Neural cell (in vitro differentiated cells): Measurements from ENCODE around the gene GNPTAB. TPM values are rescaled to one million over a fixed set of nuclear protein-coding genes. Genes with fewer than 3 reads are reported as not detected.

ENCODE experiments used
- H2AFZ ChIP-seq: fragments of 200-600, 300-800 bp; sonication (generic), shearing (Covaris generic); 2 replicates; pipeline ENCODE4 v1.6.0; 2014; ENCODE audit warnings: low read depth, mild to moderate bottlenecking, antibody characterized with exemption, low read length, moderate library complexity
- H3F3A ChIP-seq: fragments of 200-600 bp; shearing (Covaris generic); 2 replicates; pipeline ENCODE4 v1.6.1; 2016; ENCODE audit warnings: mild to moderate bottlenecking, moderate library complexity, mixed read lengths, antibody characterized with exemption, low read length; ENCODE audit not compliant: insufficient read depth, poor library complexity, severe bottlenecking
- H3K27ac ChIP-seq: fragments of 200-600, 300-800 bp; sonication (generic), shearing (Covaris generic); 2 replicates; pipeline ENCODE4 v1.5.1; 2014; ENCODE audit warnings: mild to moderate bottlenecking, low read length, moderate library complexity
- H3K27me3 ChIP-seq: fragments of 300-800, 200-600 bp; sonication (generic), shearing (Covaris generic); 2 replicates; pipeline ENCODE4 v1.6.0; 2014; ENCODE audit warnings: mild to moderate bottlenecking, low read depth, low read length, moderate library complexity; ENCODE audit not compliant: insufficient read depth
- H3K36me3 ChIP-seq: fragments of 300-800, 200-600 bp; sonication (generic), shearing (Covaris generic); 2 replicates; pipeline ENCODE4 v1.5.1; 2014; ENCODE audit warnings: mild to moderate bottlenecking, antibody characterized with exemption, low read length, moderate library complexity; ENCODE audit not compliant: insufficient read depth
- H3K4me2 ChIP-seq: fragments of 300-800, 200-600 bp; sonication (generic), shearing (Covaris generic); 2 replicates; pipeline ENCODE4 v1.6.0; 2014; ENCODE audit warnings: mild to moderate bottlenecking, low read length
- H3K4me3 ChIP-seq: fragments of 300-800, 200-600 bp; sonication (generic), shearing (Covaris generic); 2 replicates; pipeline ENCODE4 v1.5.1; 2014; ENCODE audit warnings: mild to moderate bottlenecking, low read length, moderate library complexity
- H3K79me2 ChIP-seq: fragments of 200-600 bp; shearing (Covaris generic); replicated peaks from 2 replicates; pipeline ENCODE4 v1.6.0; 2014; ENCODE audit warnings: mild to moderate bottlenecking, low read length, moderate library complexity; ENCODE audit not compliant: insufficient read depth
- H3K9ac ChIP-seq: fragments of 300-800, 200-600 bp; sonication (generic), shearing (Covaris generic); 2 replicates; pipeline ENCODE4 v1.6.1; 2016; ENCODE audit warnings: mild to moderate bottlenecking, low read length, mixed read lengths
- H3K9me2 ChIP-seq: fragments of 200-600 bp; shearing (Covaris generic); 2 replicates; pipeline ENCODE4 v1.6.1; 2016; ENCODE audit warnings: mild to moderate bottlenecking, low read length, mixed read lengths; ENCODE audit not compliant: insufficient read depth
- H3K9me3 ChIP-seq: fragments of 200-600, 300-800 bp; sonication (generic), shearing (Covaris generic); 2 replicates; pipeline ENCODE4 v1.6.1; 2016; ENCODE audit warnings: mild to moderate bottlenecking, mixed run types, low read length, moderate library complexity, mixed read lengths
- H4K20me1 ChIP-seq: fragments of 200-600 bp; shearing (Covaris generic); 2 replicates; pipeline ENCODE4 v1.6.1; 2016; ENCODE audit warnings: mild to moderate bottlenecking, mixed run types; ENCODE audit not compliant: insufficient read depth
- EP300 ChIP-seq: fragments of 450-650 bp; conservative IDR thresholded peaks from 2 replicates; pipeline ENCODE4 v1.6.1; 2014; ENCODE audit warnings: antibody characterized with exemption, mild to moderate bottlenecking, moderate library complexity; ENCODE audit not compliant: poor library complexity, severe bottlenecking
- EZH2 ChIP-seq: fragments of 200-600, 300-800 bp; shearing (Covaris generic), sonication (generic); IDR thresholded peaks from 2 replicates; pipeline ENCODE4 v1.6.1; 2014; ENCODE audit warnings: antibody characterized with exemption, low read length, borderline replicate concordance, mild to moderate bottlenecking; ENCODE audit not compliant: insufficient read depth, poor library complexity, severe bottlenecking
- MXI1 ChIP-seq: fragments of 450-650 bp; conservative IDR thresholded peaks from 2 replicates; pipeline ENCODE4 v1.6.1; 2014; ENCODE audit warnings: antibody characterized with exemption, mild to moderate bottlenecking; ENCODE audit not compliant: poor library complexity, severe bottlenecking
- POLR2AphosphoS5 ChIP-seq: IDR thresholded peaks from 2 replicates; pipeline ENCODE4 v1.6.1; 2012
- RAD21 ChIP-seq: fragments of 450-650 bp; conservative IDR thresholded peaks from 2 replicates; pipeline ENCODE4 v1.6.1; 2014; ENCODE audit warnings: antibody characterized with exemption, mild to moderate bottlenecking, moderate library complexity
- SMC3 ChIP-seq: fragments of 450-650 bp; conservative IDR thresholded peaks from 2 replicates; pipeline ENCODE4 v1.6.1; 2014; ENCODE audit warnings: antibody characterized with exemption, mild to moderate bottlenecking, moderate library complexity; ENCODE audit not compliant: poor library complexity
- TAF1 ChIP-seq: IDR thresholded peaks from 2 replicates; pipeline ENCODE4 v1.6.1; 2012; ENCODE audit warnings: low read depth
- polyA plus RNA-seq: library from polyadenylated mRNA; depleted of rRNA; stranded (reverse); fragments of >200 nt; gene quantifications from 2 replicates; pipeline ENCODE4 v1.2.3, GENCODE V29; 2014
- TF ChIP-seq, protein P1 (sequence below): IDR thresholded peaks from 2 replicates; pipeline ENCODE4 v1.6.1; 2012; ENCODE audit warnings: borderline replicate concordance
- TF ChIP-seq, protein P2 (sequence below): fragments of 450-650 bp; IDR thresholded peaks from 2 replicates; pipeline ENCODE4 v1.5.1; 2014; ENCODE audit warnings: antibody characterized with exemption, mild to moderate bottlenecking, moderate library complexity; ENCODE audit not compliant: poor library complexity, severe bottlenecking

The GNPTAB gene
- polyA plus RNA-seq, 1 donor from 2014 or later, result 80.0 TPM

DNA sequence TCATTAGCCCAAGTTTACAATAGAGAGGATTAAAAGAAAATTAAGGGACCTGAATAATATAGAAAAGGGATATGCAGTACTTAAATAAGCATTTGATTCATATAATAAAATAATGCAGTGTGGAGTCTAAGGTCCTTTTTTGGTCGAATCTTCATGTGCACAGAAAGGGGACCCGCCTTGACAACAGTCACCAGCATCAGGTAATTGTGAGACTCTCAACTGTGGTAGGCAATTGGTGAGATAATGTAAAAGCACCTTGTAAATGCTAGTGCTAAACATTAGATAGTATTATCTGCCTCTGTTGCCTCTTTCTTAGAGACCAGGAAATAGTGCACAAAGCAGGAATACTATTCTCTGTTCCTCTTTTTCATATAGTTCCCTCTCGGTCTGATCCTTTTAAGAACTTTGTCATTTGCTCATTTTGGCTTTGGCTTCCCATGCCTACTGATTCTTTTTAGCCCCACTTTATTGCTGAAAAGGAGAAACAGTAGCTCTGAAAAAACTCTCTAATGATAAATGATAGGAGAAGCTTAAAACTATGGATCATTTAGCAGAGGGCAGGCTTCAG is 115.8 kb downstream of the GNPTAB start:
- TF ChIP-seq, protein P1, sequence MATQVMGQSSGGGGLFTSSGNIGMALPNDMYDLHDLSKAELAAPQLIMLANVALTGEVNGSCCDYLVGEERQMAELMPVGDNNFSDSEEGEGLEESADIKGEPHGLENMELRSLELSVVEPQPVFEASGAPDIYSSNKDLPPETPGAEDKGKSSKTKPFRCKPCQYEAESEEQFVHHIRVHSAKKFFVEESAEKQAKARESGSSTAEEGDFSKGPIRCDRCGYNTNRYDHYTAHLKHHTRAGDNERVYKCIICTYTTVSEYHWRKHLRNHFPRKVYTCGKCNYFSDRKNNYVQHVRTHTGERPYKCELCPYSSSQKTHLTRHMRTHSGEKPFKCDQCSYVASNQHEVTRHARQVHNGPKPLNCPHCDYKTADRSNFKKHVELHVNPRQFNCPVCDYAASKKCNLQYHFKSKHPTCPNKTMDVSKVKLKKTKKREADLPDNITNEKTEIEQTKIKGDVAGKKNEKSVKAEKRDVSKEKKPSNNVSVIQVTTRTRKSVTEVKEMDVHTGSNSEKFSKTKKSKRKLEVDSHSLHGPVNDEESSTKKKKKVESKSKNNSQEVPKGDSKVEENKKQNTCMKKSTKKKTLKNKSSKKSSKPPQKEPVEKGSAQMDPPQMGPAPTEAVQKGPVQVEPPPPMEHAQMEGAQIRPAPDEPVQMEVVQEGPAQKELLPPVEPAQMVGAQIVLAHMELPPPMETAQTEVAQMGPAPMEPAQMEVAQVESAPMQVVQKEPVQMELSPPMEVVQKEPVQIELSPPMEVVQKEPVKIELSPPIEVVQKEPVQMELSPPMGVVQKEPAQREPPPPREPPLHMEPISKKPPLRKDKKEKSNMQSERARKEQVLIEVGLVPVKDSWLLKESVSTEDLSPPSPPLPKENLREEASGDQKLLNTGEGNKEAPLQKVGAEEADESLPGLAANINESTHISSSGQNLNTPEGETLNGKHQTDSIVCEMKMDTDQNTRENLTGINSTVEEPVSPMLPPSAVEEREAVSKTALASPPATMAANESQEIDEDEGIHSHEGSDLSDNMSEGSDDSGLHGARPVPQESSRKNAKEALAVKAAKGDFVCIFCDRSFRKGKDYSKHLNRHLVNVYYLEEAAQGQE, result no peak
- no peak for TF ChIP-seq POLR2AphosphoS5
- no peak for TF ChIP-seq EP300
- Histone ChIP-seq H3K27me3 (no peaks in the 10 kb centered on the region), H3K36me3 (no peaks in the 10 kb centered on the region), H3K4me2 (no peak overlapping the region), H2AFZ (no peak overlapping the region), H3K9ac (no peak overlapping the region), H3F3A (no peaks in the 10 kb centered on the region), H4K20me1 (no peaks in the 10 kb centered on the region), H3K27ac (no peak overlapping the region), H3K9me2 (no peaks in the 10 kb centered on the region), H3K79me2 (no peaks in the 10 kb centered on the region), H3K9me3 (no peaks in the 10 kb centered on the region), H3K4me3 (no peak overlapping the region)

DNA sequence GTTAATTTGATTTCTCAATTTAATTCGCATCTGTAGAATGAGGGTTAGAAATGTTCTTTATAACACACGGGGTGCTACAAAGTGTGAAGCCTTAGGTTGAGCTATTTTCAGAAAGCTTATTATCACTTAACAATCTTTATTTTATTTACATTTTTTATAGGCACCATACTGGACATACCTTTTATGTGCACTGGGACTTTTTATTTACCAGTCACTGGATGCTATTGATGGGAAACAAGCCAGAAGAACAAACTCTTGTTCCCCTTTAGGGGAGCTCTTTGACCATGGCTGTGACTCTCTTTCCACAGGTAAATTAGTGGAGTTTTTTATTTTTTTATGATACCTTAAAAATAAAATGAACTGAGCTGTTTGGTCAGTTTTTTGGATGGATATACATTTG is 116.8 kb downstream of the GNPTAB start:
- no peak overlapping the region for H3K4me3 ChIP-seq
- H2AFZ ChIP-seq, result no peak overlapping the region
- H4K20me1 ChIP-seq, result no peaks in the 10 kb centered on the region
- no peaks in the 10 kb centered on the region for H3K9me2 ChIP-seq
- no peak overlapping the region for H3K27ac ChIP-seq
- H3K27me3 ChIP-seq, result no peaks in the 10 kb centered on the region
- TF ChIP-seq, protein P2, sequence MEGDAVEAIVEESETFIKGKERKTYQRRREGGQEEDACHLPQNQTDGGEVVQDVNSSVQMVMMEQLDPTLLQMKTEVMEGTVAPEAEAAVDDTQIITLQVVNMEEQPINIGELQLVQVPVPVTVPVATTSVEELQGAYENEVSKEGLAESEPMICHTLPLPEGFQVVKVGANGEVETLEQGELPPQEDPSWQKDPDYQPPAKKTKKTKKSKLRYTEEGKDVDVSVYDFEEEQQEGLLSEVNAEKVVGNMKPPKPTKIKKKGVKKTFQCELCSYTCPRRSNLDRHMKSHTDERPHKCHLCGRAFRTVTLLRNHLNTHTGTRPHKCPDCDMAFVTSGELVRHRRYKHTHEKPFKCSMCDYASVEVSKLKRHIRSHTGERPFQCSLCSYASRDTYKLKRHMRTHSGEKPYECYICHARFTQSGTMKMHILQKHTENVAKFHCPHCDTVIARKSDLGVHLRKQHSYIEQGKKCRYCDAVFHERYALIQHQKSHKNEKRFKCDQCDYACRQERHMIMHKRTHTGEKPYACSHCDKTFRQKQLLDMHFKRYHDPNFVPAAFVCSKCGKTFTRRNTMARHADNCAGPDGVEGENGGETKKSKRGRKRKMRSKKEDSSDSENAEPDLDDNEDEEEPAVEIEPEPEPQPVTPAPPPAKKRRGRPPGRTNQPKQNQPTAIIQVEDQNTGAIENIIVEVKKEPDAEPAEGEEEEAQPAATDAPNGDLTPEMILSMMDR, result no peak
- TF ChIP-seq, protein P1, result no peak
- TF ChIP-seq RAD21 (no peak), POLR2AphosphoS5 (no peak), MXI1 (no peak), SMC3 (no peak), TAF1 (no peak), EP300 (no peak), EZH2 (no peak)
- no peaks in the 10 kb centered on the region for H3K36me3 ChIP-seq
- H3K4me2 ChIP-seq, result no peak overlapping the region
- no peaks in the 10 kb centered on the region for H3K9me3 ChIP-seq
- no peaks in the 10 kb centered on the region for H3K79me2 ChIP-seq
- no peak overlapping the region for H3K9ac ChIP-seq
- no peaks in the 10 kb centered on the region for H3F3A ChIP-seq
